ENCODE data around the gene SLC27A3.

The SLC27A3 gene, protein sequence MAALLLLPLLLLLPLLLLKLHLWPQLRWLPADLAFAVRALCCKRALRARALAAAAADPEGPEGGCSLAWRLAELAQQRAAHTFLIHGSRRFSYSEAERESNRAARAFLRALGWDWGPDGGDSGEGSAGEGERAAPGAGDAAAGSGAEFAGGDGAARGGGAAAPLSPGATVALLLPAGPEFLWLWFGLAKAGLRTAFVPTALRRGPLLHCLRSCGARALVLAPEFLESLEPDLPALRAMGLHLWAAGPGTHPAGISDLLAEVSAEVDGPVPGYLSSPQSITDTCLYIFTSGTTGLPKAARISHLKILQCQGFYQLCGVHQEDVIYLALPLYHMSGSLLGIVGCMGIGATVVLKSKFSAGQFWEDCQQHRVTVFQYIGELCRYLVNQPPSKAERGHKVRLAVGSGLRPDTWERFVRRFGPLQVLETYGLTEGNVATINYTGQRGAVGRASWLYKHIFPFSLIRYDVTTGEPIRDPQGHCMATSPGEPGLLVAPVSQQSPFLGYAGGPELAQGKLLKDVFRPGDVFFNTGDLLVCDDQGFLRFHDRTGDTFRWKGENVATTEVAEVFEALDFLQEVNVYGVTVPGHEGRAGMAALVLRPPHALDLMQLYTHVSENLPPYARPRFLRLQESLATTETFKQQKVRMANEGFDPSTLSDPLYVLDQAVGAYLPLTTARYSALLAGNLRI

DNA sequence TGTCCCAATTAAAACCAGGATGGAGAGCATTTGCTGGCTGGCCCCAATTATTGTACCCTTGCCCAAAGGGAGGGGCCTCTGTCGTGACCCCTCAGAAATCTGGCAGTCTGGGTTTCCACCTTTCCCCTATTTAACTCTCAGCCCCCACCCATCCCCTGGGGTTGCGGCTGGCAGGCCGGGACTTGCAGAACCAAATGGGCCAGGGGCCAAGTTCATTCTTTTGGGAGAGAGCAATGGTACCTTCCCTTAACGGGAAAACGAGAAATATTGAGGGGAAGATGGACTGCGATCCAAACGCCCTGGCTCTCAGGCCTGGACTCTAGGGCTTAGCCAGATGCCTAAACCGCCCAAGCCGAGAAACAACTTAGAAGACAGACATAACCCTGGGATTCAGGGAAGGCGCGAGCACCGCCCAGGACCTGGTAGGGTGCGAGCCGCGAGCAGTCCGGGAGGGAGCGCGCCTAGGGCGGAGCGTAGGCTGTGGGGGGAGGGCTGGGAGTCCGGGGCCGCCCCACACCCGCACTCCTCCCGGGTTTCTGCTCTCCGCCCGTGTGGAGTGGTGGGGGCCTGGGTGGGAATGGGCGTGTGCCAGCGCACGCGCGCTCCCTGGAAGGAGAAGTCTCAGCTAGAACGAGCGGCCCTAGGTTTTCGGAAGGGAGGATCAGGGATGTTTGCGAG is at the start of gene SLC27A3:
Gene SLC27A3 (plus strand): TSS at position 628 of the 678 bp plus-strand sequence. CDS start 91 bp downstream, outside the sequence.
- no peak for DNase-seq (ENCODE audit: low read depth)

DNA sequence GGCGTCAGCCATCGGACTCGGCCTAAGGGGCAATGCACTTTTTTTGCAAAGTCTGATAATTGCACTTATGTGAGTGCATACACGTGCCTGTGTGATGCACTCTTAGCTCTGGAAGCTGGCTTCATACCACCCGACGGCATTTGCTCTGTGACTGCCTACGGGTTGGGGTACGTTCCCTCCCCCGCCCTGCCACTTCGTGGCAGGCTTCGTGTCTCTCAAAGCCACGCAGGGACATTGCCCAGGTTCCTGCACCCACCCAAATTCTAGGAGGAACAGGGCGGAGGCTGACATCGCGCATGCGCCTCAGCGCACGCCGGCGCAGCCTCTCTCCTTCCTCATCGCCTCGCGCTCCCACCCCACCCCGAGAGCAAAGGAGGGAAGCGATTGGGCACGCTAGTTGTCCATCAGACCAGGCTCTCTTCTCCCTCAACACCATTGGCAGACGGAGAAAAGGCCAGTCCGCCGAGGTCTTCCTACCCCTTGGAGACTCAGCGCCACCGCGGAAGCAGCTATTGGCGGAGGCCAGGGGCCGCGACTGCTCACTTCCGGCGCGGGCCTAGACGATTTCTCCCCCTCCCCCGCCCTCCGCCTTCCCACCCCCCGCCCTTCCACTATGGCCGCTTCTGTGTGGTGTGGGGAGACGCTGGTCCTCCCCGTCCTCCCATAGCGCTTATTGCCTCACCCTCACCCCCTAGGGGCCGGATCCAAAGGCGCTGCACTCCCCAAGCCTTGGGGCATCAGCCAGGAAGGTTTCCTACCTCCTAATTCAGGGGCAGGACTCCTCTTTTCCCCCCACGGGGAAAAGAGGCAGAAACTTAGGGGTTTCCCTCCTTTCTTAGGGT is 47.5 kb upstream of the SLC27A3 start, which contains the start of gene INTS3:
Gene INTS3 (plus strand): TSS at position 588 of the 842 bp plus-strand sequence. CDS start 585 bp downstream, outside the sequence.
- peak; percentile 100 for DNase-seq (ENCODE audit: low read depth)

DNA sequence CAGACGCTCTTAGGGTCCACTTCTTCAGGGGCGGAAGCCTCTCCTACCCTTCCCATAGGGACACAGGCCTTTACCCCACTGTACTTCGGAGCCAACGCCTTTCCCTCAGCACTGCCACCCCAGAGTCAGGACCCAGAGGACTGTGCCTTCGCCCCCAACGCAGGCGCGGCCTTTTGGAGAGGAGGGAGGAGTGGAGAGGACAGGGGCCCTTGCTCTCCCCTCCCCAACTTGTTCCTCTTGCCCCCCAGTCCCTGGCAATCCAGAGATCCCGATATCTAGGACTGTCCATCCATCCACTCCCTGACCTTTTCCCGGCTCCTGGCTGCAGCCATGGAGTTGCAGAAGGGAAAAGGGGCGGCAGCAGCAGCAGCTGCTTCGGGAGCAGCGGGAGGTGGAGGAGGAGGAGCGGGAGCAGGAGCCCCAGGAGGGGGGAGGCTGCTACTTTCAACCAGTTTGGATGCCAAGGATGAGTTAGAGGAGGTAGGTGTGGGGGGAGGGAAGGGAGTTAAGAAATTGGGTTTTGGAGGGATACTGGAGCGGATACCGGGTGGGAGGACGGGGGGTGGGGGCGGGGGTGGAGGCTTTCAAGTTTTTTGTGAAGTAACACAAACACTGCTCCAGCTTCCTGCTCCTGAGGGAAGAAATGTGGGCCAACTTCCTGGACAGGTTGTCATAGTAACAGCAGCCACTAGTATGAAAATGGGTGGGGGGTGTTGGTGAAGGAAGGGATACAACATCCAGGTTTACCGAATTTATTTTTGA is 46.7 kb upstream of the SLC27A3 start:
- DNase-seq (ENCODE audit: low read depth): peak; percentile 35

DNA sequence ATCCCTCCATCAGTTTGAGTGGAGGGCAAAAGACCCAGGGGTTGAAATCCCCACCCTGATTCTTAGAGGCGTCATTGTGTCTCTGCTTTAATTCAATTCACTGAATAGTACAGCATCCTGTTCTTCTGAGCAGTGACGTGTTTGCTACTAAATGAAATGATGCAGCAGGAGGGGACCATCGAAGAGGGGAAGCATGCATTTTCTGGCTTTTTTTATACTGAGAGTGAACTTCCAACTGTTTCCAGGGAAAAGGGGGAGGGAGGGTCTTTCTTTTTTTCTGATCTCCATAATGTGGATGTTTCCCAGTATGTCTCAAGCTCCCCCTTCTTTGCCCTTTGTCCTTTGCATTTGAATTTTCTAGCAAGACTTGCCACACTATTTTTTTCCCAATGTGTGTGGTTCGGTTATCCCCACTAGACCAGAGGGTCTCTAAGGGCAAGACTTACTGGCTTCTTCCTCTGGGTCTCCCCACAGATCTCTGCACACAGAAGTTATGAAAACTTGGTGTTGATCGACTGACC is 44.7 kb upstream of the SLC27A3 start:
- DNase-seq (ENCODE audit: low read depth): no peak

DNA sequence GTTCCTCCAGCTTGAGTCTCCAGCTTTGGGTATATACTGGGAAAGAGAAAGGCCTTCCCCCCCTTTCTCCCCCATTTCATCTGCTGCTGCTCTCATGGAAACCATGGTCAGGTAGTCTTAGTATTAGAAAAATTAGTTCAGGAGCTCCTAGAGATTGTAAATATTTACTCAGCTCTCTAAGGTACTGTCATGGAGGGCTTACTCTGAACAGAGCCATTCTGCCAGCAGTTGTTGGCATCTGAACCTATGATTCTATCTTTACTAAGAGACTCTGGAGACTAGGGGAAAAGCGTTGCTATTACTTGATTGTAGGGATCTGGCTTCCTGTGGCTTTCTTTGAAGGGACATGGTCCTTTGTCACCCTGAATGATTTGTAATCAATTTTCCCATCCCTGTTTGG is 41.2 kb upstream of the SLC27A3 start:
- no peak for DNase-seq (ENCODE audit: low read depth)

DNA sequence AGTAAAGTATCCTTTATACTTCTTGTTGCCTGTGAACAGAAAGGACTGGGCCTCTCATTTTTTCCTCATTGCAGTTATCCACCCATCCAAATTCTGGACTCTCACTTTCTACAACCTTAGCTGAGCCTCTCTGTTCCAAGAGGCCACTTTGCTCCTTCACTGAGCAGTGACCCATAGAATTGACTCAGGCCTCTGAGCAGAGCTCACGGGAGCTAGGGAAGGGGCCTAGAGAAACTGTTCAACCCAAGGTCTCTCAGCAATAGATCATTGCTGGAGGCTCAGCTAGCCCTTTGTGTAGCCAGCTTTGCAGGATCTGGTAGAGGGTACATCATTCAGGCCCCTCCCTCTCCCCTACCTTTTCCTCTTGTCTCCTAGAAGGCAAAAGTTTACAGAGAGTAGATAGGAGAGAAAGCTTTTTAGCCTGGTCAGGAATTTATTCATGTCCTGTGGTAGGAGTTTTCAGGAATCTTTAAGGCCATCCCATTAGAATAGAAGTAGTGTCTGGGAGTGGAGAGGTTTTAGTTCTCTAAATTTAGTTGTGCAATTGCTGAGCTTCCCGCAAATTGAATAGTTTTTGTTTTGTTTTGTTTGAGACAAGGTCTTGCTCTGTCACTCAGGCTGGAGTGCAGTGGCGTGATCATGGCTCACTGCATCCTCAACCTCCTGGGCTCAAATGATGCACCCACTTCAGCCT is 40.7 kb upstream of the SLC27A3 start:
- DNase-seq (ENCODE audit: low read depth): no peak

DNA sequence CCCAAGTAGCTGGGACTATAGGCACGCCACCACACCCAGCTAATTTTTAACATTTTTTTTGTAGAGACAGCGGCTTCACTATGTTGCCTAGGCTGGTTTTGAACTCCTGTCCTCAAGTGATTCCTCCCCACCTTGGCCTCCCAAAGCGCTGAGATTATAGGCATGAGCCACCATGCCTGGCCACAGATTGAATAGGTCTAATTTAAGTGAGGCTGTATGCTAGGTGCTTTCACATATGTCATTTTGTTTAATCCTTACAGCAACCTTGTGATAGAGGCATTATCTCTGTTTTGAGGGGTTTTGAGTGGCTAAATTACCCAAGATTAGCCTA is 40.2 kb upstream of the SLC27A3 start:
- no peak for DNase-seq (ENCODE audit: low read depth)

DNA sequence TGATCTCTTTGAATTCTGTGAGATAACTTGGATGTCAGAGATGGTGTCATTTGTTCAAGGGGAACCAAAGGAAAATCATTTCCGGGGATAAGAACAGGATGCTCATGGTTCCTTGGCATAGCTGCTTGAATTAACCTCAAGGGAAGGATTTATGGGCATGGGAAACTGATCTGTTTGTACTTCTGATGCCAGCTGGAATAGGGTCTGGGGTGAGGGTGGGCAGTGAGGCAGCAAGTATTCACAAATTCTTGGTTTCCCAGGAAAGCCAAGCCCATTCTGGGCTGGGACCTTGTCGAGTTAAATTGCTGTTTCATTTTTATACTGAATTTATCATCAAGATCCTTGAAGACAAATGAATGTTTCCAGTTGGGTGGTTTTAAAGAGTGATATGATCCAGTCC is 33.2 kb upstream of the SLC27A3 start:
- DNase-seq (ENCODE audit: low read depth): no peak

DNA sequence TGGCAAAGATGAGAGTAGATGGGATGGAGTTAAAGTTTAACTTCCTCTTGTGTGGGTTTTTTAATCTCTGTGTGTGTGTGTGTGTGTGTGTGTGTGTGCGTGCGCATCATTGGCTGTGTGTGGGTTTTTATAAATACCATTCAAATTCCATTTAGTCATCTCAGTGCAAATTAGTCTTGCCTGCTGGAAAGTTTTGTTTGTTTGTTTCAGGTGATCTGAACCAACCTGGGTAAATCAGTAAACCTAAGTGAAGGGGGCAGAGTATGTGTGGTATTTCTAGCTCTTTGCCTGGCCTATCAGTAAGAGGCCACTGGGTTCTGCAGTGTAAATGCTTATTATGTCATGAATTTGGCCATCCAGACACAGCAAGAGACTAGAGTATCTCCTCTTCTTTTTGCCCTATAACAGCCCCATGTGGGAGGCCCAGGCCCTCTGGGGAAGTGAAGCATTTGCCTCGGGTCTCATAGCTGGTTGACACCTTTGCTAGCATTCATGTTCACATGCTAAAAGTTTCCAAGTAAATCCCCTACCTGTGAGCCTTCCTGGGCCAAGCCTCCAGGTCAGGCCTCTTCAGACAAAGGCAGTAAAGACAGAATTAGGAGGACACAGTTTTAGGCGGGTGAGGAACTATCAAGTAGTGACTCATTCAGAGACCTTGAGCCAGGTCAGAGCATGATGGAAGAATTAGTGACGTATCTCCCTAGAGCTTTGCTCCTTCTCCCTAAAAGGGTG is 32.6 kb upstream of the SLC27A3 start:
- peak; percentile 68 for DNase-seq (ENCODE audit: low read depth)

DNA sequence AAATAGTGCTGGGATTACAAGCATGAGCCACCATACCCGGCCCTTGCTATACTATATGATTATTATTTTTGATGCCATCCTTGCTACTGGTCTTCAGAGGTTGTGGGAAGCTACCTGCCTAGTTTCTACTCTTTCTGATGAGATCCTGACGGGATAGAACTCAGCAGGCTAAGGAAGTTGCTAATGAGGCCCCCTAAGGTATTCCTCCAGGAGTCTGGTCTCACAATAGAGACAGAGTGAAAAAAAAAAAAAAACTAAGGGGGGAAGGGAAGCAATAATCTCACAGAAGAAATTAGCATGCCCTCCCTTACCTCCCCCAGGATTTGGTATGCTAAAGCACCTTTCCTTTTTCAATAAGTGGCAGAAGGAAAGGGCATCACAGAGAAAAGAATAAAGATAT is 29.8 kb upstream of the SLC27A3 start:
- DNase-seq (ENCODE audit: low read depth): no peak

DNA sequence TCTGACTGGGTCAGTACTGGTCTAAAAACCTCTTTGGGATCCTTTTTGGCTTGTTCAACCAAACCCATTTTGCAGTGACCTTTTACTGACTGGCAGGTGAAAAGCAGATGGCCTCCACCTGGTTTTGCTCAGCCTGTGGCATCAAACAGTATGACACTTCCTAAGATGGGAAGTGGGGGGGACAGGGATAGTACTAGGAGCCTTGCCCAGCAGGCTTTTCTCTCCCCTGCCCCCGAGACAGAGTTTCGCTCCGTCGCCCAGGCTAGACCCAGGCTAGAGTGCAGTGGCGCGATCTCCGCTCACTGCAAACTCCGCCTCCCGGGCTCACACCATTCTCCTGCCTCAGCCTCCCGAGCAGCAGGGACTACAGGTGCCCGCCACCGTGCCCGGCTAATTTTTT is 29.0 kb upstream of the SLC27A3 start:
- no peak for DNase-seq (ENCODE audit: low read depth)

DNA sequence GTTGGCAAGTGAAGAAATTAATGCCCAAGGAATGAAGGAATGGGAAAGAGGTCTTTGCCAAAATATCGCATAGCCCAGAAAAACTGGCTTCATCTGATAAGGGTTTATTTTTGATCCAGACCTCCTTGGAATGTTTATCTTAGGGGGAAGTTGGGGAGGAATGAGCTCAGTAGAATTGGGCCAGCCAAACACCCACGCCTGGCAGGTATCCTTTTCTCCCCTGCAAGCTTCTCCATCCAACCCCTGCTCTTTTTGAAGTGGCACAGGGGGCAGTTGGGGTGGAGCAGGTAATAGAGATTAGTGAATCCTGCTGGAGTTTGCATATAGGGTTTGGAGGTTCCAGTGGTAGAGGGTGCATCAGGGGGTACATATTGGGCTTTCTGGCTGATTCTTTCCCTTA is 26.3 kb upstream of the SLC27A3 start:
- no peak for DNase-seq (ENCODE audit: low read depth)

DNA sequence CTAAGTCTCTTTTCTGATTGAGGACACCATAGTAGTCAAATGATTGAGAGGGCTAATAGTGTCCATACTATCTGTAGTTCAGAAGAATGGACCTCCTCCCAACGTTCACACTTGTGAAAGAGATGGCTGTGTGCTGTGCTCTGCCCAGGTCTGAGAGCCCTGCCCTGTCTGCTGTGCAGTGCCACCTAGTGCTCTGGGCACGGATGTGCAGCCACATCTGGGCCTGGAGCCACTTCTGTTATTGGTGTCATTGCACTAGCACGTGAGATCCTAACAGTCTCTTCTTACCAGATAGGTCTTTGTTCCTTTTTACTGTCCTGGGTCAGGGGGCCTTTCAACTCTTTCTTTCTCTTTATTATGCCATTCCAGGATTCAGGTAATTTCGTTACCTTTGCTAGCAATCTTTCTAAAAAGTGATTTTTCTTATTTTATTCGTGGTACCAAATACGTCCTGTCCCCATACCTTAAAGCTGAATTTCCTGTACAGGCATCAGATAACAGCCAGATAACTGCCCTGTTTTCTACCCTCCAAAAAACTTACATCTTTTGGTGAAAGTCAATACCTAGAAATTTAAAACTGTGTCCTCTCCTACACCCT is 25.7 kb upstream of the SLC27A3 start:
- DNase-seq (ENCODE audit: low read depth): peak; percentile 79

DNA sequence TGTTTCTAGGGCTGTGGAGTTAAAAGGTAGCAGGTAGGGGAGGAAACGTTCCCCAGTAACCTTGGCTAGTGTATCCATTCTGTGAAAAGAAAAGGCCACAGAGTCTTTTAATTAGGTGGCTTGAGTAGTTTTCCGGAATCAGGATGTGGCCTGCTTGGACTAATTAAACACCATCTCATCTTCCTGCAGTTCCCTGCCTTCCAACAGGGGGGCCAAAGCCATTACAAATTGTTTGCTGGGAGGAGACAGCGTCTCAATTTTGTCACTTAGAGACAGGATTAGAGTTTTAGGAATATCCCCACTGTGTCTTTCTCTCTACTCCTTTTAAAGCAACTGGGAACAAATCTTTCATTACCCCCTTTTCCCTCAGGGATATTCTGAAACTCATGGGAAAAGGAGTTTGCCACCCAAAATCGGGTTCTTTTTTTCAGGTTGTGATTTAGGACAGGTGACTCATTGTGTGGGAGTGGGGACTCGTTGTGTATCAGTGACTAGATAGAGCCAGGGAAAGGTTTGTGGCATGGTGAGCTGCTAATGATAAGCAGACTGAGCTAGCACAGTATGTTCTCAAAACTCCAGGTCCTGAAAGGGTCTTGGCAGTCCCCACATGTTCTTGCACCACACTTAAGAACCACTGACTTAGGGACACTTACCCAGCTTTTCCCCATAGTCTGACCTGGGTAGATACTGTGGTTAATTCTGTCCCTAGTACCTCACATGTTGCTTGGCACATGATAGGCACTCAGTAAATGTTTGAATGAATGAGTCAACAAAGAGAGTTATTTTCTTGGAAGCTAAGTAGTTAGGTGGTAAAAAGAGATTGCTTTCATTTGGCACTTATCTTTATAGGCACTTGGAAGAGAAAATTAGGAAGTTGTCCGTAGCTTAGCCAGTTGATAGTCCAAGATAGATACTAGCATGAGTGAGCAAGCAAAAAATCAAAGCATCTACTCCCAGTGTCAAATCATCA is 24.9 kb upstream of the SLC27A3 start:
- DNase-seq (ENCODE audit: low read depth): peak; percentile 15

DNA sequence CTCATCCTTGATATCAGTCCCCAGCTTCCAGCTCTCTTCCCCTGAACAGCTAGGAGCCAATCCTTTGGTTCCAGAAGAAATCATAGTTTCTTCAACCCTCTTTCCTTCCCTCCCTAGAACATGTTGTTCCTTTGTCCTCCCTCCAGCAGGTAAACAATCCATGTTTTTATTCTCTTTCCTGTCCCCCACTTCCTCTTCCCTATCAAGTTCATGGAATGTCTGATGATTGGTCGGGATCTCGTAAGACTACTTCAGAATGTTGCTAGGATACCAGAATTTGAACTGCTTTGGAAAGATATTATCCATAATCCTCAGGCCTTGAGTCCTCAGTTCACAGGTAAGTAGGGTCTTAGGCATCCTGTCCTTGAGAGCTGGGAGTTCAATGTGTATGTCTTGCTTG is 23.1 kb upstream of the SLC27A3 start:
- DNase-seq (ENCODE audit: low read depth): no peak

DNA sequence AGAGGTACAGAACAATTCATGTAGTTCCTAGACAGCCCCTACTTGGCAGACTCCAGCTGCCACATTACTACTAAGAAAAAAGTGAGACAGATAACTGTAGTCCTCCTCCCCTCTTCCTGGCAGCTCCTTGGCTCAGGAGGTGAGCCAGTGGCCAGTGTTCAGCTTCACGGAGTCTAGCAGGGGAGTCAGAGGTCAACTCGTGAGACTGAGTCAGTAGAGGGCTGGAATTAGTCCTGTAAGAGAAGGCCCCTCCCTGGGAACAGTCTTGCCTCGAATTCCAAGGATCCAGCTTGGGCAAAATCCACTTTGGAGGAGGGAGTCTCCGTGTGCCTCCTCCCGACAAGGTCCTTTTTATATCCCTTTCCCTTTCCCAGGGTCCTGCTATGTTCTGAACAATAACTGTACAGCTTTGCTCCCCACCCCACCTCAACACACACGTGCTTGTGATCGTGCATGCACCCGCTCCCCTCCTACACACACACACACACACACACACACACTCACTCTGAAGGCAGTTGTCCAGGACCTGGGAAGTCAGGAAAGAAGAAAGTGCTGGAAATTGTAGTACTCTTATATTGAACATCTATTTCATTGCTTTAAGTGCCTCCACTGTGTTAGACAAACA is 22.5 kb upstream of the SLC27A3 start:
- peak; percentile 81 for DNase-seq (ENCODE audit: low read depth)

DNA sequence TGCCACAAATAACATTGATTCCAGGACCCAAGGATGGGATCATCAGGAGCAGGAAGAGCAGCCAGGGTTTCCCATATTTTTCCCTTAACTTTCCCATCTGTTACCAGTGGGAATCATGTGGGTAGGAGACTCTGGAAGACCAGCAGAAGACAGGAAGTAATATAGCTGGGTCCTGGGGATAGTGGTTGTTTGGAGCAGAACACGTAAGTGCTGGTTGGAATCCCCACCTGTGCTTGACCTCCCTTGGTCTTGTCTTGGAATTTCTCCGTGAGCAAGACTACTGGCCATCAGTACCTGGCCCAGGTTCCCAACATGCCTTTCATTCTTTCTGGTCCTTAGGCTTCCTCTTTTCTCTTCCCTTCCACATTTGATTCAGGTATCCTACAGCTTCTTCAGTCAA is 20.9 kb upstream of the SLC27A3 start:
- DNase-seq (ENCODE audit: low read depth): no peak

DNA sequence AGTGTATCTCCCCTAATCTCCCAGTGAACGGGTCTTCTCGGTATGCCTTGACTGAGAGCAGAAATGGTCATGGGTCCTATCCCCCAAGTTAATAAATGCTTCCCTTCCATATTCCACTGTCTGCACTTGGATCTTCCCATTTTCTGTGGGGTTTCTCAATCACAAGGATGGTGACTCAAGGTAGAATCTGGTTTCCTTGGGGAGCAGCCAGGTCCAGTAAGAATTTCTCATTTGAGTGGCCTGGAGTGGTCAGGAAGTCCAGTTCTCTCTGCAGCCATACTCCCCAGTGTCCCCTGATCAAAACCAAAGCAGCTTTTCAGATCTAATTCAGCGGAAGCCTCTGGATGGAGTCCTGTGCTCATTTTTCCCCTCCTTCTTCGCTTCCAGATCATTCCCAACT is 14.8 kb upstream of the SLC27A3 start:
- peak; percentile 54 for DNase-seq (ENCODE audit: low read depth)

Measured in iris pigment epithelial cell (primary cell).